Cardiac atrium fibroblast (primary cell): ENCODE results near the gene SERHL2. TPM values are rescaled to one million over a fixed set of nuclear protein-coding genes. Genes with fewer than 3 reads are reported as not detected.

Experiments used
- total RNA-seq: library from RNA; depleted of rRNA; stranded (reverse); fragments of >200 nt; gene quantifications from 2 replicates; pipeline ENCODE4 v1.2.3, GENCODE V29; 2015

SERHL2 gene, protein sequence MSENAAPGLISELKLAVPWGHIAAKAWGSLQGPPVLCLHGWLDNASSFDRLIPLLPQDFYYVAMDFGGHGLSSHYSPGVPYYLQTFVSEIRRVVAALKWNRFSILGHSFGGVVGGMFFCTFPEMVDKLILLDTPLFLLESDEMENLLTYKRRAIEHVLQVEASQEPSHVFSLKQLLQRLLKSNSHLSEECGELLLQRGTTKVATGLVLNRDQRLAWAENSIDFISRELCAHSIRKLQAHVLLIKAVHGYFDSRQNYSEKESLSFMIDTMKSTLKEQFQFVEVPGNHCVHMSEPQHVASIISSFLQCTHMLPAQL
- 2.6 and 3.6 TPM in 2 replicates for total RNA-seq

DNA sequence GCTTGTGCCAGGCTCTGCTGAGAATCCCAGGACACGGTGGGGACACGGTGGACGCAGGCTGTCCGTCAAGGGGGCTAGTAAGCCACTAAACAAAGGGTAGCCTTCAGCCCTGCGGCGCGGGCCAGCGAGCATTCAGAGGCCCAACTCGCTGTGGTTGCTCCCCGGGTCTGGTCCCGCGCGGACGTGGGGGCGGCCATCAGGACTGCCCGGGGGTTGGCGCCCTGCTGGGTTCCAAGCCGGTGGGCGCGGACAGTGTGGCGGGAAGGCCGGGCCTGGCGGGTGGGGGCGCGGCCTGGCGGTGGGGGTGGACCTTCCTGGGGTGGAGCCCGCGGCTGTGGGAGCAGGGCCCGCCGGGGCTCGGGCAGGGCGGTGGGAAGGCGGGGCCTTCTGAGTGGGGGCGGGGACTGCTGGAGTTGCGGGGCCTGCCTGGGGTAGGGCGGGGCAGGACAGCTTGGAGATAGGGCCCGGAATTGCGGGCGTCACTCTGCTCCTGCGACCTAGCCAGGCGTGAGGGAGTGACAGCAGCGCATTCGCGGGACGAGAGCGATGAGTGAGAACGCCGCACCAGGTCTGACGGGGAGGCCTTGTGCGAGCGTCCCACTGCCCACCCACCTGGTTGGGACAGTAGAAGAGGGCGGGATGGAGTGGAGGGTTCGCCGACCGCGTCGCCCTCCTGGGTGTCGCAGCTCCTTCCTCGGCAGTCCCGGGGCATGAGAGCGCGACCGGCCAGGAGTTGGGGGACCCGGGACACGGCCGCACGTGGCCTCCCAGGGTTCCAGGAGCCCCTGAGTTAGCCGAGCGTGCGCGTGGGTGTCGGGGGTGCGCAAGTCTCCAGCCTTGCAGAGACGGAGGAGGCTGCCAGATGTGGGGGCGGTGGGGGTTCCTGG, at the start of gene SERHL2:
TSS of gene SERHL2 (plus strand) at position 482 of the 887 bp plus-strand sequence. CDS start at position 547, 65 bp downstream.

DNA sequence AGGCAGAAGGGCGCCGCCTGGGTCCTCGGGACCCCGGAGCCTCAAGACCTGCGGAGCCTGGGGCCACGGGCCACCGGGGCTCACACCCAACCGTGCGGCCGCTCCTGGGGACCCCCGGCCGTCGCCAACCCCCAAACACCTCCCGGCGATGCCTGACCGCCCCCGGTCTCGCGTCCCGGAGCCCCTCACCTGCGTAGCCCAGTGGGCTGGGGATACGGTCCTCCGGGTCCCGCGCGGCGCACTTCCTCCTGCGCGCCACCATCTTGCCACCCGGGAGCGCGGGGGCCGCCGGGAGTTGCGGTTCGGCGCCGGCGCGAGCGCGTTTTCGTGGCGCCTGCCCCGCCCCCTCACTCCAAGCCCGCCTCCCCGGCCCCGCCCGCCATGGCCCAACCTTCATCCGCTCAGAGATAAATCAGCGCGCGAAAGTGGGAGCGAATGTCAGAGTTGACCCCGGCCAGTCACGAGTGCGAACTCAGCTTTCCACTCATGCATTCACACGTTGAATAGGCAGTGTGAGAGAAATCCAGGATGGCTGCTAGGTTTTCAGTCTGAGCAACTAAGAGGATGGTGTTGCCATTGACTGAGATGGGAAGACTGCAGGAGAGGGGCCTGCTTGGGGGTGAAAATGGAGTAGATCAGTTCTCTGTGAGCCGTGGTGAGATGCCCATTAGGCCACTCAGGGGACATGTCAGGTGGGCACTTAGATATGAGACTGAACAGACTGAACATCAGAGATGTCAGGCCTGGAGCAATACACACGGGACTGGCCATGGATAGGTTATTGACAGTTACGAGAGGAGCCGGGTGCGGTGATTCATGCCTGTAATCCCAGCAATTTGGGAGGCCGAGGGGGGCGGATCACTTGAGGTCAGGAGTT, 34.0 kb upstream of the SERHL2 start, which contains the start of gene RRP7A:
TSS of gene RRP7A (minus strand) at position 272 of the 877 bp plus-strand sequence. CDS start at position 262, 10 bp downstream.

DNA sequence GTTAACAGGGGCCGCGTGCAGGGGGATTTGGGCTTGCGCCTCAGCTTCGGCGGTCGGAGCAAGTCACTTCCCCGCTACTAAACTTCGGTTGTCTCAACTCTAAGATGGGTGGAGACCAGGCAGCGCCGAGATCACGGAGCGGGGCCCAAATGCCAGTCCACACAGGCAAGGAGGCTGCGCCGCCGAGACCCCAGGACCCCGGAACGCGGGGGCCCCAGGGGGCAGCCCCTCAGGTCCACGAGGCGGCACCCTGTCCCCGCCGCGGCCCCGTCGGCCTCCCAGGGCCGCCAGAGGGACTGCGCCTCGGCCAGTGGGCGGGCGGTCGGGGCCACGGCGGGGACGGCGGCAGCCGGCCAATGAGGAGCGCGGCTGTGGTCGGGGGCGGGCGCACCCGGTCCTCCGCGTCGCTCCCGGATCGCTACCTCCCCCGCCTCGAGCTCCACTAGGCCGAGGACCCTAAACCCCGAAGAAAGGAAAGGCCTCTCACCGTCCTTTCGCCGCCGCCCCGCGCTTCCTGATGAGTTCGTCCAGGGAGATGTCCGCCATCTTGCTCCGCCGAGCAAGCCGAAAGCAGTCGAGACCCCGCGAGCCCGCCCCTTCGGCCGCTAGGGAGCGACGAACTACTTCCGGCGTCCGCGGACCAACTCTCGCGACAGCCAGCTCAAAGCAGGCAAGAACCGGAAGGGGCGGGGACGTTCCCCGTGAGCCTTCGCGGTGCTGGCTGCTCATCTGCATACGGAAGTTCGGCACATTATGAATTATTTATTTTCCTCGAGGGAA, 60.7 kb downstream of the SERHL2 start, which contains the start of gene POLDIP3:
TSS of gene POLDIP3 (minus strand) at position 572 of the 780 bp plus-strand sequence. CDS start at position 546, 26 bp downstream.

Other genes starting within 250 kb of the SERHL2 start
- not detected in 2 replicates for gene NFAM1, start 121.6 kb upstream of the SERHL2 start, total RNA-seq
- 19.1 and 24.6 TPM in 2 replicates for gene RRP7A, start 34.2 kb upstream of the SERHL2 start, total RNA-seq
- 29.1 and 32.4 TPM in 2 replicates for gene POLDIP3, start 60.9 kb downstream of the SERHL2 start, total RNA-seq
- gene ATP5MGL, start 86.6 kb downstream of the SERHL2 start, total RNA-seq = not detected in 2 replicates
- 205 and 255 TPM in 2 replicates for gene CYB5R3, start 95.4 kb downstream of the SERHL2 start, total RNA-seq
- gene A4GALT, start 166.9 kb downstream of the SERHL2 start, total RNA-seq = 45.0 and 59.1 TPM in 2 replicates